Glutamatergic neuron (in vitro differentiated cells): ENCODE measurements around the gene PXK. TPM values are rescaled to one million over a fixed set of nuclear protein-coding genes. Genes with fewer than 3 reads are reported as not detected.

Experiments used
- DNase-seq: peaks from one replicate; pipeline ENCODE4 v3.0.0; 2022
- H3K27ac Mint-ChIP-seq: one replicate; pipeline ENCODE4 v1.8.0; 2020; ENCODE audit warnings: mild to moderate bottlenecking, mixed read lengths, inconsistent platforms; ENCODE audit not compliant: unreplicated experiment
- H3K27me3 Mint-ChIP-seq: one replicate; pipeline ENCODE4 v1.8.0; 2020; ENCODE audit warnings: mild to moderate bottlenecking, moderate library complexity, mixed read lengths, inconsistent platforms; ENCODE audit not compliant: unreplicated experiment
- H3K36me3 Mint-ChIP-seq: one replicate; pipeline ENCODE4 v1.8.0; 2020; ENCODE audit warnings: mild to moderate bottlenecking, mixed read lengths, inconsistent platforms; ENCODE audit not compliant: unreplicated experiment
- H3K4me1 Mint-ChIP-seq: one replicate; pipeline ENCODE4 v1.8.0; 2020; ENCODE audit warnings: mild to moderate bottlenecking, low read depth, mixed read lengths, inconsistent platforms; ENCODE audit not compliant: unreplicated experiment
- H3K4me3 Mint-ChIP-seq: one replicate; pipeline ENCODE4 v1.8.0; 2020; ENCODE audit warnings: mild to moderate bottlenecking, mixed read lengths, inconsistent platforms; ENCODE audit not compliant: unreplicated experiment
- H3K9me3 Mint-ChIP-seq: one replicate; pipeline ENCODE4 v1.8.0; 2020; ENCODE audit warnings: mild to moderate bottlenecking, moderate library complexity, mixed read lengths, inconsistent platforms; ENCODE audit not compliant: unreplicated experiment
- total RNA-seq: library from RNA; stranded (reverse); fragmentation: NEBNext Ultra II Directional; extraction: Animal tissue kit (Norgen Biotek cat#: 25700); gene quantifications from one replicate; pipeline ENCODE4 v1.2.1, GENCODE V29; 2021; ENCODE audit not compliant: unreplicated experiment
- TF ChIP-seq, protein P1 (sequence below): fragments of 200-600 bp; sonication (generic); IDR thresholded peaks from one replicate; pipeline ENCODE4 v1.5.0; 2021; ENCODE audit not compliant: partially characterized antibody, unreplicated experiment

Gene PXK
- total RNA-seq, 1 donor from 2014 or later = 14.0 TPM

- TF ChIP-seq, protein P1, sequence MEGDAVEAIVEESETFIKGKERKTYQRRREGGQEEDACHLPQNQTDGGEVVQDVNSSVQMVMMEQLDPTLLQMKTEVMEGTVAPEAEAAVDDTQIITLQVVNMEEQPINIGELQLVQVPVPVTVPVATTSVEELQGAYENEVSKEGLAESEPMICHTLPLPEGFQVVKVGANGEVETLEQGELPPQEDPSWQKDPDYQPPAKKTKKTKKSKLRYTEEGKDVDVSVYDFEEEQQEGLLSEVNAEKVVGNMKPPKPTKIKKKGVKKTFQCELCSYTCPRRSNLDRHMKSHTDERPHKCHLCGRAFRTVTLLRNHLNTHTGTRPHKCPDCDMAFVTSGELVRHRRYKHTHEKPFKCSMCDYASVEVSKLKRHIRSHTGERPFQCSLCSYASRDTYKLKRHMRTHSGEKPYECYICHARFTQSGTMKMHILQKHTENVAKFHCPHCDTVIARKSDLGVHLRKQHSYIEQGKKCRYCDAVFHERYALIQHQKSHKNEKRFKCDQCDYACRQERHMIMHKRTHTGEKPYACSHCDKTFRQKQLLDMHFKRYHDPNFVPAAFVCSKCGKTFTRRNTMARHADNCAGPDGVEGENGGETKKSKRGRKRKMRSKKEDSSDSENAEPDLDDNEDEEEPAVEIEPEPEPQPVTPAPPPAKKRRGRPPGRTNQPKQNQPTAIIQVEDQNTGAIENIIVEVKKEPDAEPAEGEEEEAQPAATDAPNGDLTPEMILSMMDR = no peak
- no peak overlapping the region for H3K27ac Mint-ChIP-seq
- H3K9me3 Mint-ChIP-seq = no peaks in the 10 kb centered on the region
- DNase-seq = no peak
- peaks cover 7% of the 10 kb centered on the region for H3K27me3 Mint-ChIP-seq
- H3K4me1 Mint-ChIP-seq = peaks cover 12% of the 10 kb centered on the region
- no peak overlapping the region for H3K4me3 Mint-ChIP-seq
- H3K36me3 Mint-ChIP-seq = peaks cover 4% of the 10 kb centered on the region
Measured at GRCh38 chr3:58474348-58474911, 141.7 kb downstream of the PXK start.

GRCh38 chr3:58474967-58475578 is 142.4 kb downstream of the PXK start:
- TF ChIP-seq, protein P1 = no peak
- peaks cover 7% of the 10 kb centered on the region for H3K27me3 Mint-ChIP-seq
- DNase-seq = no peak
- peaks cover 4% of the 10 kb centered on the region for H3K36me3 Mint-ChIP-seq
- H3K4me3 Mint-ChIP-seq = peak overlapping the region; percentile 44
- peak overlapping the region; percentile 23 for H3K27ac Mint-ChIP-seq
- peaks cover 12% of the 10 kb centered on the region for H3K4me1 Mint-ChIP-seq
- H3K9me3 Mint-ChIP-seq = no peaks in the 10 kb centered on the region

Other genes with a start within 250 kb of the PXK start
- 0.96 TPM for gene DNASE1L3, start 121.9 kb upstream of the PXK start, total RNA-seq
- gene ABHD6, start 95.1 kb upstream of the PXK start, total RNA-seq = 46.0 TPM
- gene RPP14, start 26.6 kb upstream of the PXK start, total RNA-seq = 18.4 TPM
- gene HTD2, start 26.4 kb upstream of the PXK start, total RNA-seq = 7.4 TPM
- gene PDHB, start 100.9 kb downstream of the PXK start, total RNA-seq = 67.6 TPM
- 21.1 TPM for gene KCTD6, start 159.2 kb downstream of the PXK start, total RNA-seq
- 0.59 TPM for gene ACOX2, start 204.3 kb downstream of the PXK start, total RNA-seq
- not detected for gene FAM107A, start 244.5 kb downstream of the PXK start, total RNA-seq